Glomerular endothelial cell (primary cell): Measurements from ENCODE around the gene UBXN2A. TPM values are rescaled to one million over a fixed set of nuclear protein-coding genes. Genes with fewer than 3 reads are reported as not detected.
"Not testable (repeated sequence)": the region's sequence is repeated elsewhere in the genome, so short reads cannot be mapped to it uniquely, and the experiment has no call there.

ENCODE experiments used
- DNase-seq: peaks from one replicate; pipeline ENCODE4 v3.0.0-alpha.2; 2011; ENCODE audit warnings: low read depth, low spot score; ENCODE audit errors: extremely low read depth
- total RNA-seq: library from RNA; depleted of rRNA; stranded (reverse); fragments of >200 nt; gene quantifications from 2 replicates; pipeline ENCODE4 v1.2.3, GENCODE V29; 2015

The UBXN2A gene
- total RNA-seq, 1 donor from 2014 or later = 10.4 TPM

GRCh38 chr2:23940718-23941620 lies 706 bp downstream of the UBXN2A start:
- DNase-seq = no peak

GRCh38 chr2:23941644-23942043 lies 1.4 kb downstream of the UBXN2A start:
- no peak for DNase-seq

GRCh38 chr2:23943666-23944065 lies 3.4 kb downstream of the UBXN2A start:
- no peak for DNase-seq

GRCh38 chr2:23944527-23944926 lies 4.3 kb downstream of the UBXN2A start:
- DNase-seq = no peak

- DNase-seq = no peak
These were observed 4.7 kb downstream of the UBXN2A start for GRCh38 chr2:23944976-23945375.

GRCh38 chr2:23947350-23947749 lies 7.1 kb downstream of the UBXN2A start:
- DNase-seq = no peak

GRCh38 chr2:23952558-23952957 lies 12.3 kb downstream of the UBXN2A start:
- DNase-seq = not testable (repeated sequence)

- DNase-seq = no peak
These were observed 13.4 kb downstream of the UBXN2A start for GRCh38 chr2:23953625-23954024.

GRCh38 chr2:23954325-23955014 lies 14.2 kb downstream of the UBXN2A start:
- DNase-seq = no peak

- no peak for DNase-seq
These were observed 27.6 kb downstream of the UBXN2A start for GRCh38 chr2:23967846-23968245.

GRCh38 chr2:23976883-23977282 lies 36.6 kb downstream of the UBXN2A start:
- no peak for DNase-seq

GRCh38 chr2:23988371-23988770 lies 48.1 kb downstream of the UBXN2A start:
- no peak for DNase-seq

GRCh38 chr2:23992931-23993330 lies 52.7 kb downstream of the UBXN2A start:
- no peak for DNase-seq

- DNase-seq = no peak
These were observed 53.5 kb downstream of the UBXN2A start for GRCh38 chr2:23993736-23994269.

GRCh38 chr2:23994567-23994966 lies 54.3 kb downstream of the UBXN2A start:
- no peak for DNase-seq

- DNase-seq = no peak
These were observed 67.4 kb downstream of the UBXN2A start for GRCh38 chr2:24007693-24008092.

GRCh38 chr2:24008672-24009366 lies 68.6 kb downstream of the UBXN2A start:
- no peak for DNase-seq

- DNase-seq = no peak
These were observed 69.1 kb downstream of the UBXN2A start for GRCh38 chr2:24009367-24009679.

GRCh38 chr2:24009680-24010476 lies 69.6 kb downstream of the UBXN2A start, which contains the start of gene MFSD2B:
Gene MFSD2B (plus strand): TSS chr2:24010085. CDS start chr2:24010097, 12 bp downstream.
- no peak for DNase-seq

- no peak for DNase-seq
These were observed 70.4 kb downstream of the UBXN2A start for GRCh38 chr2:24010477-24011249.
